CD14-positive monocyte (primary cell): ENCODE data around the gene SLFN12. TPM values are rescaled to one million over a fixed set of nuclear protein-coding genes. Genes with fewer than 3 reads are reported as not detected.
A peak's percentile ranks its signal among the peaks of the same experiment; 100 is the strongest.

ENCODE experiments used
- DNase-seq, 3 donors: peaks; one replicate each; pipeline ENCODE4 v3.0.0-alpha.2; 2011 to 2022
- H2AFZ ChIP-seq: 2 replicates; pipeline ENCODE4 v1.6.0; 2012; ENCODE audit warnings: mild to moderate bottlenecking, low read depth, low read length, inconsistent platforms; ENCODE audit not compliant: insufficient read depth, poor library complexity, severe bottlenecking
- H3K27ac ChIP-seq, 2 donors: 1 replicate in 1 of 2; 2 replicates in 1 of 2; pipeline ENCODE4 v1.5.1; 2012 to 2013; ENCODE audit warnings: low read length in 2 of 2, control low read depth in 1 of 2, inconsistent platforms in 1 of 2, low read depth in 1 of 2, mild to moderate bottlenecking in 1 of 2
- H3K27me3 ChIP-seq, 2 donors: one replicate each; pipeline versions ENCODE4 v1.6.0 to v1.6.1; 2011 to 2013; ENCODE audit warnings: low read length in 2 of 2; ENCODE audit not compliant: control insufficient read depth in 2 of 2, insufficient read depth in 2 of 2
- H3K36me3 ChIP-seq, 2 donors: replicated peaks in 1 of 2; 1 replicate in 1 of 2; 2 replicates in 1 of 2; pipeline versions ENCODE4 v1.5.1 to v1.6.1; 2012 to 2013; ENCODE audit warnings: low read length in 2 of 2, control low read depth in 1 of 2, inconsistent platforms in 1 of 2, mild to moderate bottlenecking in 1 of 2; ENCODE audit not compliant: insufficient read depth in 2 of 2, control insufficient read depth in 1 of 2
- H3K4me1 ChIP-seq, 2 donors: 1 replicate in 1 of 2; 2 replicates in 1 of 2; pipeline versions ENCODE4 v1.5.1 to v1.6.1; 2012 to 2013; ENCODE audit warnings: low read length in 2 of 2, control low read depth in 1 of 2, inconsistent platforms in 1 of 2, mild to moderate bottlenecking in 1 of 2, moderate library complexity in 1 of 2; ENCODE audit not compliant: insufficient read depth in 2 of 2, control insufficient read depth in 1 of 2
- H3K4me2 ChIP-seq: replicated peaks from 2 replicates; pipeline ENCODE3; 2012; ENCODE audit warnings: low read length, moderate library complexity, mild to moderate bottlenecking; ENCODE audit not compliant: poor library complexity, severe bottlenecking; ENCODE audit errors: extremely low read depth
- H3K4me3 ChIP-seq, 3 experiments: fragments of 200-600 bp in 1 of 3; sonication (generic) in 1 of 3; replicated peaks in 1 of 3; 1 replicate in 2 of 3; 2 replicates in 1 of 3; pipeline ENCODE4 v1.5.1; 2011 to 2013; ENCODE audit warnings: low read length in 3 of 3, mild to moderate bottlenecking in 3 of 3, control low read depth in 2 of 3, low read depth in 2 of 3, inconsistent platforms in 1 of 3, moderate library complexity in 1 of 3
- H3K79me2 ChIP-seq: 2 replicates; pipeline ENCODE4 v1.6.0; 2012; ENCODE audit warnings: mild to moderate bottlenecking, control low read depth, inconsistent platforms, low read length, moderate library complexity; ENCODE audit not compliant: insufficient read depth
- H3K9ac ChIP-seq: 2 replicates; pipeline ENCODE4 v1.6.0; 2017; ENCODE audit warnings: low read length, mild to moderate bottlenecking; ENCODE audit not compliant: insufficient read depth, poor library complexity, severe bottlenecking
- H3K9me3 ChIP-seq, 2 donors: replicated peaks in 1 of 2; 1 replicate in 1 of 2; 2 replicates in 1 of 2; pipeline versions ENCODE4 v1.5.1 to v1.6.1; 2012 to 2013; ENCODE audit warnings: low read length in 2 of 2, control low read depth in 1 of 2; ENCODE audit not compliant: control insufficient read depth in 1 of 2, insufficient read depth in 1 of 2
- H4K20me1 ChIP-seq: 2 replicates; pipeline ENCODE4 v1.6.0; 2012; ENCODE audit warnings: mild to moderate bottlenecking, low read length, control low read depth, moderate library complexity; ENCODE audit not compliant: insufficient read depth
- H3K27ac Mint-ChIP-seq, 7 donors: one replicate each; pipeline ENCODE4 v1.8.0; 2020; ENCODE audit warnings: mild to moderate bottlenecking in 7 of 7, mixed read lengths in 7 of 7, moderate library complexity in 6 of 7, inconsistent platforms in 2 of 7
- H3K27me3 Mint-ChIP-seq, 3 donors: one replicate each; pipeline ENCODE4 v1.8.0; 2021 to 2022; ENCODE audit warnings: low read depth in 3 of 3, mild to moderate bottlenecking in 3 of 3, mixed read lengths in 3 of 3, moderate library complexity in 3 of 3, inconsistent platforms in 1 of 3
- H3K36me3 Mint-ChIP-seq, 2 donors: one replicate each; pipeline ENCODE4 v1.8.0; 2020; ENCODE audit warnings: mixed read lengths in 2 of 2, inconsistent platforms in 1 of 2, mild to moderate bottlenecking in 1 of 2
- H3K4me1 Mint-ChIP-seq: one replicate; pipeline ENCODE4 v1.8.0; 2020; ENCODE audit warnings: mild to moderate bottlenecking, mixed read lengths
- H3K4me3 Mint-ChIP-seq, 2 donors: one replicate each; pipeline ENCODE4 v1.8.0; 2020; ENCODE audit warnings: mild to moderate bottlenecking in 2 of 2, mixed read lengths in 2 of 2, moderate library complexity in 1 of 2
- H3K9me3 Mint-ChIP-seq, 7 donors: one replicate each; pipeline ENCODE4 v1.8.0; 2020 to 2022; ENCODE audit warnings: mixed read lengths in 7 of 7, mild to moderate bottlenecking in 6 of 7, moderate library complexity in 6 of 7, inconsistent platforms in 2 of 7
- whole genome bisulfite sequencing: methylation state at CpG from one replicate; pipeline ENCODE4 v1.1.5; 2013; ENCODE audit warnings: missing lambda C conversion rate; ENCODE audit not compliant: insufficient coverage; 5-methylcytosine and 5-hydroxymethylcytosine counted together
- intact Hi-C, 2 donors: fragments of 100-400 bp; cut with micrococcal nuclease; formaldehyde crosslinking; loops; one replicate each; pipeline versions ENCODE4 v1.15.0 to v1.15.1; 2023
- polyA plus RNA-seq, 3 donors: library from polyadenylated mRNA; depleted of rRNA in 1 of 3; unstranded in 2 of 3; stranded (reverse) in 1 of 3; fragments of 300-500 nt in 2 of 3; fragments of >200 nt in 1 of 3; fragmentation: Illumina TruSeq in 2 of 3; gene quantifications; 1 replicate in 2 of 3; 2 replicates in 1 of 3; pipeline ENCODE4 v1.2.3, GENCODE V29; 2012 to 2021
- TF ChIP-seq, protein P1 (sequence below): fragments of 200-600 bp; IDR thresholded peaks from one replicate; pipeline ENCODE4 v1.8.0; 2022; ENCODE audit warnings: antibody characterized with exemption, mild to moderate bottlenecking

SLFN12 gene
- polyA plus RNA-seq, 3 donors, result 8.4 to 19.6 (median 14.5) TPM

DNA sequence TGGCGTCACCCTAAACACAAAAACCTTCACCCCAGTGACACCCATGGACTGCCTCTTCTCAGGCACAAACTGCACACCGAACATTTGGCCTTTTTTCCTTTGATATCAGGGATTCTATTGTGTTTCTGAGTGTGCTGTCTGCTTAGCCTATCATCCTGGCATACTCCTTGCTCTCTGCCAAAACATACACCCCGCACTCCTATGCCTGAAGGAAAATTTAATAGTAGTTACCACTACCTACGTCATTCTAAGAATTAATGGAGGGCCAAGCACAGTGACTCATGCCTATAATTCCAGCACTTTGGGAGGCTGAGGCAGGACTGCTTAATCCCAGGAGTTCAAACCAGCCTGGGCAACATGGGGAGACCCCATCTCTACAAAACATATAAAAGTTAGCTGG, 36.2 kb upstream of the SLFN12 start:
- Histone ChIP-seq H3K79me2 (no peaks in the 10 kb centered on the region), H3K27me3 (peaks cover 4 to 5% of the 10 kb centered on the region in 2 donors), H4K20me1 (no peaks in the 10 kb centered on the region), H3K9ac (no peak overlapping the region), H3K36me3 (no peaks in the 10 kb centered on the region), H3K4me3 (no peak overlapping the region), H3K27ac (no peak overlapping the region), H3K4me2 (no peak overlapping the region), H3K9me3 (no peaks in the 10 kb centered on the region), H2AFZ (no peak overlapping the region), H3K4me1 (no peaks in the 10 kb centered on the region)
- Mint-ChIP-seq H3K36me3 (no peaks in the 10 kb centered on the region), H3K4me1 (peaks cover 2% of the 10 kb centered on the region), H3K27me3 (peaks cover 6 to 16% (median 10%) of the 10 kb centered on the region in 3 donors), H3K4me3 (no peak overlapping the region), H3K27ac (no peak overlapping the region), H3K9me3 (peaks cover 6 to 16% (median 11%) of the 10 kb centered on the region in 7 donors)
- intact Hi-C loops, result no loop called here
- WGBS, result no CpG with 5 or more reads among the region's 4 CpGs
- DNase-seq, result no peak
- TF ChIP-seq, protein P1, sequence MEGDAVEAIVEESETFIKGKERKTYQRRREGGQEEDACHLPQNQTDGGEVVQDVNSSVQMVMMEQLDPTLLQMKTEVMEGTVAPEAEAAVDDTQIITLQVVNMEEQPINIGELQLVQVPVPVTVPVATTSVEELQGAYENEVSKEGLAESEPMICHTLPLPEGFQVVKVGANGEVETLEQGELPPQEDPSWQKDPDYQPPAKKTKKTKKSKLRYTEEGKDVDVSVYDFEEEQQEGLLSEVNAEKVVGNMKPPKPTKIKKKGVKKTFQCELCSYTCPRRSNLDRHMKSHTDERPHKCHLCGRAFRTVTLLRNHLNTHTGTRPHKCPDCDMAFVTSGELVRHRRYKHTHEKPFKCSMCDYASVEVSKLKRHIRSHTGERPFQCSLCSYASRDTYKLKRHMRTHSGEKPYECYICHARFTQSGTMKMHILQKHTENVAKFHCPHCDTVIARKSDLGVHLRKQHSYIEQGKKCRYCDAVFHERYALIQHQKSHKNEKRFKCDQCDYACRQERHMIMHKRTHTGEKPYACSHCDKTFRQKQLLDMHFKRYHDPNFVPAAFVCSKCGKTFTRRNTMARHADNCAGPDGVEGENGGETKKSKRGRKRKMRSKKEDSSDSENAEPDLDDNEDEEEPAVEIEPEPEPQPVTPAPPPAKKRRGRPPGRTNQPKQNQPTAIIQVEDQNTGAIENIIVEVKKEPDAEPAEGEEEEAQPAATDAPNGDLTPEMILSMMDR, result no peak

GRCh38 chr17:35467824-35468223, 35.5 kb upstream of the SLFN12 start:
- H3K4me3 Mint-ChIP-seq, result no peak overlapping the region
- peak overlapping the region in 1 of 7 donors; percentile 64 for H3K27ac Mint-ChIP-seq
- no peak overlapping the region for H3K27ac ChIP-seq
- peaks cover 8 to 12% of the 10 kb centered on the region in 2 donors for H3K27me3 ChIP-seq
- TF ChIP-seq, protein P1, result no peak
- no peaks in the 10 kb centered on the region for H3K36me3 Mint-ChIP-seq
- no peaks in the 10 kb centered on the region for H3K79me2 ChIP-seq
- intact Hi-C loops, result no loop called here
- H3K4me1 Mint-ChIP-seq, result peaks cover 2% of the 10 kb centered on the region
- no peaks in the 10 kb centered on the region for H4K20me1 ChIP-seq
- no peaks in the 10 kb centered on the region for H3K9me3 ChIP-seq
- no peak overlapping the region for H3K4me2 ChIP-seq
- peaks cover 11 to 21% (median 16%) of the 10 kb centered on the region in 3 donors for H3K27me3 Mint-ChIP-seq
- no peak overlapping the region for H3K9ac ChIP-seq
- H3K9me3 Mint-ChIP-seq, result peaks cover 6 to 14% (median 9%) of the 10 kb centered on the region in 7 donors
- H2AFZ ChIP-seq, result no peak overlapping the region
- DNase-seq, result no peak
- no peaks in the 10 kb centered on the region for H3K4me1 ChIP-seq
- no peak overlapping the region for H3K4me3 ChIP-seq
- no peaks in the 10 kb centered on the region for H3K36me3 ChIP-seq
- WGBS, result 92% methylated on average over 4 of the region's 4 CpGs
